Breast epithelium (tissue), 4 donors: ENCODE data around the gene MYDGF. TPM values are rescaled to one million over a fixed set of nuclear protein-coding genes. Genes with fewer than 3 reads are reported as not detected.

Experiments
- DNase-seq, 2 donors: peaks; one replicate each; pipeline ENCODE4 v3.0.0-alpha.2; 2019; ENCODE audit warnings: low spot score in 2 of 2
- H3K27ac ChIP-seq, 2 donors: fragments of 200-600 bp; sonication (generic) in 1 of 2; one replicate each; pipeline ENCODE4 v1.5.1; 2016 to 2019; ENCODE audit warnings: mild to moderate bottlenecking in 1 of 2
- H3K27me3 ChIP-seq, 2 donors: fragments of 200-600 bp; sonication (generic) in 1 of 2; one replicate each; pipeline versions ENCODE4 v1.5.1 to v1.6.0; 2017 to 2019; ENCODE audit warnings: control low read depth in 1 of 2, mild to moderate bottlenecking in 1 of 2
- H3K36me3 ChIP-seq: fragments of 200-600 bp; one replicate; pipeline ENCODE4 v1.5.1; 2019
- H3K4me1 ChIP-seq, 2 donors: fragments of 200-600 bp; sonication (generic); one replicate each; pipeline ENCODE4 v1.5.1; 2016 to 2019; ENCODE audit warnings: control low read depth in 1 of 2
- H3K4me3 ChIP-seq, 3 donors: fragments of 200-600 bp; sonication (generic); 1 replicate in 2 of 3; 2 replicates in 1 of 3; pipeline ENCODE4 v1.5.1; 2016 to 2019; ENCODE audit warnings: mild to moderate bottlenecking in 3 of 3, moderate library complexity in 2 of 3
- H3K9me3 ChIP-seq, 2 donors: fragments of 200-600 bp; sonication (generic) in 1 of 2; one replicate each; pipeline ENCODE4 v1.5.1; 2016 to 2019; ENCODE audit warnings: control low read depth in 1 of 2
- CTCF ChIP-seq, 3 donors: fragments of 450-650 bp; IDR thresholded peaks; one replicate each; pipeline ENCODE4 v1.5.1; 2016 to 2017; ENCODE audit warnings: antibody characterized with exemption in 3 of 3, mild to moderate bottlenecking in 3 of 3, moderate library complexity in 3 of 3
- POLR2A ChIP-seq: fragments of 450-650 bp; IDR thresholded peaks from one replicate; pipeline ENCODE4 v1.6.1; 2016; ENCODE audit warnings: antibody characterized with exemption, mild to moderate bottlenecking, moderate library complexity
- POLR2AphosphoS5 ChIP-seq, 3 donors: sonication (generic); formaldehyde crosslinking; IDR thresholded peaks; one replicate each; pipeline ENCODE4 v1.6.1; 2017; ENCODE audit warnings: antibody characterized with exemption in 3 of 3
- intact Hi-C: fragments of 100-400 bp; cut with DNase I; formaldehyde crosslinking; loops from one replicate; pipeline ENCODE4 v1.15.1; 2023; ENCODE audit warnings: low total_unique reads
- total RNA-seq, 3 donors: library from RNA; depleted of rRNA; stranded (reverse); fragments of >200 nt; gene quantifications; one replicate each; pipeline ENCODE4 v1.1.0, GENCODE V29; 2016

Gene MYDGF
- total RNA-seq, 3 donors from 2014 or later, result 36.3 to 55.1 (median 42.1) TPM

GRCh38 chr19:4693471-4694121 lies 23.5 kb upstream of the MYDGF start:
- no peaks in the 10 kb centered on the region for H3K9me3 ChIP-seq
- H3K27me3 ChIP-seq, result no peaks in the 10 kb centered on the region
- peaks cover 2% of the 10 kb centered on the region for H3K36me3 ChIP-seq
- H3K4me3 ChIP-seq, result peak overlapping the region in 1 of 3 donors; percentile 45
- no peak for TF ChIP-seq CTCF (IDR thresholded peaks at IDR 0.05)
- TF ChIP-seq POLR2AphosphoS5 (IDR thresholded peaks at IDR 0.05), result no peak
- TF ChIP-seq POLR2A, result no peak
- H3K4me1 ChIP-seq, result peaks cover 9 to 13% of the 10 kb centered on the region in 2 donors
- peak overlapping the region; percentile 91 to 96 for H3K27ac ChIP-seq
- no peak for DNase-seq
- intact Hi-C loops, result no loop called here

- Histone ChIP-seq H3K9me3 (no peaks in the 10 kb centered on the region), H3K27me3 (no peaks in the 10 kb centered on the region), H3K4me3 (no peak overlapping the region), H3K36me3 (peaks cover 6% of the 10 kb centered on the region), H3K4me1 (peaks cover 9 to 13% of the 10 kb centered on the region in 2 donors), H3K27ac (peak overlapping the region; percentile 91 to 96)
- intact Hi-C loops, result no loop called here
- TF ChIP-seq CTCF (IDR thresholded peaks at IDR 0.05) (no peak), POLR2AphosphoS5 (IDR thresholded peaks at IDR 0.05) (no peak), POLR2A (no peak)
- DNase-seq, result no peak
Measured at GRCh38 chr19:4693078-4693350, 22.9 kb upstream of the MYDGF start.

DNA sequence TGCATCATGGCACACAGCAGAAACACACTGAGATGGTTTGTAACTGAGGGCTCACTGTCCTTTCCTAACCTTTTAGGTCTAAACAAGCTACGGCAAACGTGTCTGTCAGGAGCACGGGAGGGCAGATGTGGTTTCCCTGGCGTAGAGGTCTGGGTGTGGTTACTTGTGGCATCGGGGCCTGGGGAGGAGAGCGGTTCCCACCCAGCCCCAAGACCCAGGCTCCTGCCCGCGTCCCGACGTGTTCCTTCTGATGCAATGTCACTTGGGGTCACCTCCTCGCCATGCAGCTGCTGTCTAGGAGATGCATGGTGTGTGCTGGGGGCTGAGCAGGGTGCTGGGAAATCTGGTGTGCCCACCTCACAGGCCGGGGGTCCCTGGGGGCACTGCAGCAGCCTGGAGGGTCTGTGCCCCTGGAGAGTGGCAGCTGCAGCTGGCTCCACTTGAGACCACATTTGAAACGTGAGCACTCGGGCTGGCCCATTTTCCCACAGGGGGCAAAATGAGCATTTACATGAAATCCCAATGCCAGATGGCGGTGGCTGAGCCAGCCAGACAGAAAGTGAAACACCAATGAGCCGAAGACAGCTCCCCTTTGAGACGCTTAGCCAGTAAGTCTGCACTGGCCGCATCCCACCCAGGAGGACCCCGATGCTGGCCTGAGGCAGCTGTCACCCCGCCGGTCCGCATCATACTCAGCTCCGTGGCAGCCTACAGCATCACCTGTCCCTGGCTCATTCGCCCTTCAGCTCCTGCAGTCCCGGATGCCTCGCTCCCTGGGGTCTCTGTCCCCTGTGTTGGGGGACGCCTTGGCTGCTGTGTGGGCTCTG lies 22.3 kb upstream of the MYDGF start:
- Histone ChIP-seq H3K27ac (peak overlapping the region; percentile 91 to 96), H3K27me3 (no peaks in the 10 kb centered on the region), H3K36me3 (peaks cover 6% of the 10 kb centered on the region), H3K4me3 (no peak overlapping the region), H3K9me3 (no peaks in the 10 kb centered on the region), H3K4me1 (peaks cover 9 to 13% of the 10 kb centered on the region in 2 donors)
- TF ChIP-seq CTCF (IDR thresholded peaks at IDR 0.05), result no peak
- DNase-seq, result no peak
- intact Hi-C loops, result no loop called here

- H3K27ac ChIP-seq, result no peak overlapping the region
- DNase-seq, result peak in 1 of 2 donors; percentile 46
- H3K4me3 ChIP-seq, result no peak overlapping the region
- H3K36me3 ChIP-seq, result peaks cover 6% of the 10 kb centered on the region
- peaks cover 9 to 13% of the 10 kb centered on the region in 2 donors for H3K4me1 ChIP-seq
- TF ChIP-seq CTCF (IDR thresholded peaks at IDR 0.05) (no peak), POLR2A (no peak), POLR2AphosphoS5 (IDR thresholded peaks at IDR 0.05) (no peak)
- intact Hi-C loops, result no loop called here
- no peaks in the 10 kb centered on the region for H3K27me3 ChIP-seq
- no peaks in the 10 kb centered on the region for H3K9me3 ChIP-seq
Measured at GRCh38 chr19:4691373-4691772, 21.2 kb upstream of the MYDGF start.

DNA sequence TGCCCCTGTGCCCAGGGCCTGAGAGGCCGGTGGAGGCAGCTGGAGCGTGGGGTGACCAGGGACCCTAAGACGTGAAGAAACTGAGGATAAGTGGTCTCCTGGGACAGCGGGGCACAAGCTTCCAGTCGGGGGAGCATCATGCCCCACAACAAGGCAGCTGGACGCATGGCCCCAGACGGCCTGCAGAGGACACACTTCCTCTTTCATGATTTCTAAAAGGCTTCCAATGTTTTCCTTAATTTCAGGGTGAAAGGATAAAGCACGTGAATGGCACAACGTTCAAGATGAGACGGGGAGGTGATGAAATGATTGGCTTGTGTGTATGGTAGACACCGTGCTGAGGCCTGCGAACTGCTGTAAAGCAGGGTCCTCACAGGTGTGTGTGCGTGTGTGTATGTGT lies 20.2 kb upstream of the MYDGF start:
- Histone ChIP-seq H3K9me3 (no peaks in the 10 kb centered on the region), H3K4me3 (no peak overlapping the region), H3K27ac (no peak overlapping the region), H3K36me3 (peaks cover 6% of the 10 kb centered on the region), H3K4me1 (peaks cover 9 to 13% of the 10 kb centered on the region in 2 donors), H3K27me3 (no peaks in the 10 kb centered on the region)
- intact Hi-C loops, result no loop called here
- TF ChIP-seq POLR2A, result no peak
- no peak for TF ChIP-seq CTCF (IDR thresholded peaks at IDR 0.05)
- no peak for TF ChIP-seq POLR2AphosphoS5 (IDR thresholded peaks at IDR 0.05)
- DNase-seq, result no peak
